HG03378 (cell line): ENCODE measurements around the gene SNW1.
"Not testable (repeated sequence)": the region's sequence is repeated elsewhere in the genome, so short reads cannot be mapped to it uniquely, and the experiment has no call there.

Experiments used
- ATAC-seq: cut with Tn5 transposase; IDR thresholded peaks from one replicate; pipeline ENCODE4 v1.9.1; 2021; ENCODE audit warnings: mild to moderate bottlenecking, moderate library complexity; ENCODE audit not compliant: unreplicated experiment

Gene SNW1

GRCh38 chr14:77760381-77761204 is at the start of gene SNW1:
SNW1 (minus strand) TSS chr14:77761156; CDS start chr14:77761127, 29 bp downstream.
- ATAC-seq = peak; percentile 42

- no peak for ATAC-seq
Observed at GRCh38 chr14:77809011-77809410, 48.1 kb upstream of the SNW1 start.

GRCh38 chr14:77808250-77808649 is 47.3 kb upstream of the SNW1 start:
- ATAC-seq = no peak

- no peak for ATAC-seq
Observed at GRCh38 chr14:77805706-77806105, 44.8 kb upstream of the SNW1 start.

- ATAC-seq = no peak
Observed at GRCh38 chr14:77804592-77804991, 43.6 kb upstream of the SNW1 start.

- no peak for ATAC-seq
Observed at GRCh38 chr14:77800814-77801213, 39.9 kb upstream of the SNW1 start.

- peak; percentile 90 for ATAC-seq
Observed at GRCh38 chr14:77799863-77800730, 39.1 kb upstream of the SNW1 start, which contains the start of gene ADCK1. ADCK1 (plus strand) TSS chr14:77800109; CDS start chr14:77818979, 18,870 bp downstream.

GRCh38 chr14:77799456-77799855 is 38.5 kb upstream of the SNW1 start:
- not testable (repeated sequence) for ATAC-seq

GRCh38 chr14:77794357-77794756 is 33.4 kb upstream of the SNW1 start:
- no peak for ATAC-seq

- ATAC-seq = not testable (repeated sequence)
Observed at GRCh38 chr14:77793255-77793654, 32.3 kb upstream of the SNW1 start.

GRCh38 chr14:77791225-77791600 is 30.3 kb upstream of the SNW1 start:
- ATAC-seq = no peak

GRCh38 chr14:77790566-77791224 is 29.7 kb upstream of the SNW1 start:
- ATAC-seq = no peak

GRCh38 chr14:77786148-77786547 is 25.2 kb upstream of the SNW1 start:
- no peak for ATAC-seq

- peak; percentile 61 for ATAC-seq
Observed at GRCh38 chr14:77782202-77782601, 21.2 kb upstream of the SNW1 start.

- ATAC-seq = not testable (repeated sequence)
Observed at GRCh38 chr14:77773966-77774365, 13.0 kb upstream of the SNW1 start.

- ATAC-seq = not testable (repeated sequence)
Observed at GRCh38 chr14:77768442-77769069, 7.6 kb upstream of the SNW1 start.

- ATAC-seq = no peak
Observed at GRCh38 chr14:77763978-77764377, 3.0 kb upstream of the SNW1 start.

GRCh38 chr14:77763316-77763715 is 2.4 kb upstream of the SNW1 start:
- ATAC-seq = no peak

GRCh38 chr14:77761205-77761931 is 412 bp upstream of the SNW1 start:
- peak; percentile 96 for ATAC-seq
